ENCODE data around the gene FAM76B.

The FAM76B gene

DNA sequence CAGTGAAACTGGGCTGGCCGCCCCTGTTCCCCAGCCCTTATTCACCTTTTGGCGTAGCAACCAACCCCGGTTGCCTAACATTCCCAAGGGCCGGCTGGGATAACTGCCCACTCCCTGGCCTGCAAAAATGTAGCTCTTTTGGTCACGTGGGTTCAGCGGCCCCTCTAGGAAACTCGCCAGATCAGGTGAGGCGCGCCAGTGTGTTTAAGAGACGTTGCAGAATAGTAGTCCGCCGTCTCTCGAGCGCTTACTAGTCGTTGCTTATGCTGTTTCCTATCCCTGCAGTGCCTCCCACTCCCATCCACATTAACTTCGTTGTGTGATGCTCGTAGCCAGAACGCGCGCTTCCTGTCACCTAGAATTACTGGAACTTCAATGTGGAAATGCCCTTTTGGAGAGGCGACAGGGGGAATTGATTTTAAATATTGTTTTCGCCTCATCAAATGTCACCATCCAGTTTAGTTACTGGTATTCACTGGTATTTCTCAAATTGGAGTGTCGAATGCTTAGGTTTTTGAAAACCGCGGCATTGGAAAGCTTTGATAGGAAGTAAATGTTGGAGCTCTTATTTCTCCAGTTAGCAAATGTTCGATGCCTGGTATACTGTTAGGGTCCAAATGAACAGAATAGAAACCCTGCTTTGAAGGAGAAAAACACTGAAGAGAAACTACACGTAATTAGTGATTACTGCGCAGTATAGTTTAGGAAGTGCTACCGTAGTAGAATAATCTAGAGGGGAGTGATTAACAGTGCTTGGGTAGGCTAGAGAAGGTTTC, 1.5 kb upstream of the FAM76B start:
- H2AK5ac ChIP-seq (ENCODE audit: low read length, severe bottlenecking): no peak overlapping the region
- no peak overlapping the region for H2BK12ac ChIP-seq (ENCODE audit: low read length in 2 of 2)
- H2BK120ac ChIP-seq (ENCODE audit: low read depth, low read length): no peak overlapping the region
- peak overlapping the region; percentile 67 for H3K4me2 ChIP-seq (ENCODE audit: low read length, poor library complexity, severe bottlenecking)
- H4K91ac ChIP-seq (ENCODE audit: low read length): peak overlapping the region; percentile 81
- peaks cover 3 to 18% of the 10 kb centered on the region in 2 experiments for H3K36me3 ChIP-seq (ENCODE audit: control insufficient read depth in 1 of 2, insufficient read depth in 2 of 2, low read depth in 1 of 2, low read length in 2 of 2)
- peak overlapping the region in 1 of 2 experiments; percentile 22 for H3K23ac ChIP-seq (ENCODE audit: low read length in 2 of 2)
- H2BK5ac ChIP-seq (ENCODE audit: low read depth, low read length, poor library complexity, severe bottlenecking): peak overlapping the region; percentile 94
- H3K4me3 ChIP-seq (ENCODE audit: insufficient read depth in 1 of 2, low read depth in 1 of 2, low read length in 2 of 2): peak overlapping the region; percentile 85 to 97
- peak overlapping the region; percentile 6 for H2AFZ ChIP-seq (ENCODE audit: low read depth, low read length)
- H3K14ac ChIP-seq (ENCODE audit: low read length in 2 of 2): no peak overlapping the region
- peak overlapping the region in 1 of 2 experiments; percentile 20 for H3K4ac ChIP-seq (ENCODE audit: low read depth in 1 of 2, low read length in 2 of 2)
- peak overlapping the region in 1 of 2 experiments; percentile 88 for H3K18ac ChIP-seq (ENCODE audit: low read depth in 1 of 2, low read length in 2 of 2)
- 16% methylated on average over 24 of the region's 29 CpGs for WGBS
- peaks cover 7% of the 10 kb centered on the region for H3K79me1 ChIP-seq (replicated peaks; ENCODE audit: low read length, poor library complexity, severe bottlenecking)
- H3K4me1 ChIP-seq (ENCODE audit: control insufficient read depth, insufficient read depth, low read depth, low read length): peaks cover 2% of the 10 kb centered on the region
- DNase-seq: peak; percentile 70
- peak overlapping the region; percentile 45 for H4K8ac ChIP-seq (ENCODE audit: low read length)
- peak overlapping the region; percentile 90 for H3K27ac ChIP-seq (ENCODE audit: low read length, poor library complexity, severe bottlenecking)
- no peaks in the 10 kb centered on the region for H3K27me3 ChIP-seq (ENCODE audit: control insufficient read depth in 1 of 2, insufficient read depth in 1 of 2, low read length in 2 of 2)
- peak overlapping the region; percentile 96 for H3K9ac ChIP-seq (ENCODE audit: low read length)
- H3K9me3 ChIP-seq (ENCODE audit: control insufficient read depth, low read length): no peaks in the 10 kb centered on the region
- H2BK15ac ChIP-seq (ENCODE audit: low read depth, poor library complexity, severe bottlenecking): no peak overlapping the region

DNA sequence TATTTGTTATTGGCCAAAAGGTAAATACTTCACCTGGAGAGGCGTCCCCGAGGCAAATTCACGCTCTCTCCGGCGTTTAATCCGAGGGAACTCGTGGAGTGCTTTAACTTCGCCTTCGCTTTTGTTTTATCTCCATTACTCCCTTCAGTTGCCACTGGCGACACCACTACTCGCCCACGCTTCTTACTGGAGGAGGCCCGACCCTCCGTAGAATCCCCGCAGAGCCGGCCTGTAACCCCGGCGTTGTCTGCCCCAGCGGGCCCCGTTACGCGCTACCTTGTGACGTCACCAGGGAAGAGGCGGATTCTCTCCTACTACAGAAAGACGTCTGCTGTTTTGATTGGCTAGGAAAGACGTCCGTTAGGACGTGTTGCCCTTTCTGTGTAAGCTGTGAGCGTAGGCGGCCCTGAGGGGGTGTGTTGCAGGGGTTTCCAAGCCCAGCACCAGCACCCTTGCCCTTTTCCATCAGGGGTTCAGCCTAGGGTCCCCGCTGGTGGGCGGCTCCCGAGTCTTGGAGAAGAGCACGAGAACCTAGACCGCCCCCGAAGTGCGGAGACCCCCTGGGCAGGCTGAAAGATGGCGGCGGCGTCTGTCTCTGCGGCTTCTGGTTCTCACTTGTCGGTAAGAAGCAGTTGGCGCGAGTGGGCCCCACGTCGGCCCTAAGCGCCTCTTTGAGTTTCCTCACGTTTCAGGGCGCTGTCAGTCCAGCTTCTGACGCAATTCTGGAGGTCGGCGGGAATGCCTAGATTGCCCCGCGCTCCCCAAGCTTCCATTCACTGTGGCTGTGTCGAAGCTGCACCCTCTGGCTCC, 746 bp upstream of the FAM76B start, which contains the start of gene CEP57:
CEP57 (plus strand) TSS at position 376 of the 810 bp plus-strand sequence; CDS start at position 577, 201 bp downstream.
- H3K4me3 ChIP-seq (ENCODE audit: insufficient read depth in 1 of 2, low read depth in 1 of 2, low read length in 2 of 2): peak within 1 kb of the TSS; percentile 93 to 97
- peak within 1 kb of the TSS; percentile 90 for H3K27ac ChIP-seq (ENCODE audit: low read length, poor library complexity, severe bottlenecking)
- peaks cover 3 to 26% of the 10 kb centered on the region in 2 experiments for H3K36me3 ChIP-seq (ENCODE audit: control insufficient read depth in 1 of 2, insufficient read depth in 2 of 2, low read depth in 1 of 2, low read length in 2 of 2)
- peak within 1 kb of the TSS; percentile 20 to 71 for H3K4ac ChIP-seq (ENCODE audit: low read depth in 1 of 2, low read length in 2 of 2)
- H2BK5ac ChIP-seq (ENCODE audit: low read depth, low read length, poor library complexity, severe bottlenecking): peak within 1 kb of the TSS; percentile 94
- no peak within 1 kb of the TSS for H2BK120ac ChIP-seq (ENCODE audit: low read depth, low read length)
- peaks cover 2% of the 10 kb centered on the region for H3K4me1 ChIP-seq (ENCODE audit: control insufficient read depth, insufficient read depth, low read depth, low read length)
- peak within 1 kb of the TSS; percentile 67 for H3K4me2 ChIP-seq (ENCODE audit: low read length, poor library complexity, severe bottlenecking)
- peak within 1 kb of the TSS; percentile 89 for H4K8ac ChIP-seq (ENCODE audit: low read length)
- DNase-seq: peak; percentile 99
- peak within 1 kb of the TSS; percentile 92 to 100 for H3K18ac ChIP-seq (ENCODE audit: low read depth in 1 of 2, low read length in 2 of 2)
- H2BK12ac ChIP-seq (ENCODE audit: low read length in 2 of 2): peak within 1 kb of the TSS in 1 of 2 experiments; percentile 94
- peak within 1 kb of the TSS in 1 of 2 experiments; percentile 97 for H3K14ac ChIP-seq (ENCODE audit: low read length in 2 of 2)
- H2AK5ac ChIP-seq (ENCODE audit: low read length, severe bottlenecking): no peak within 1 kb of the TSS
- H2AFZ ChIP-seq (ENCODE audit: low read depth, low read length): peak within 1 kb of the TSS; percentile 89
- H3K9ac ChIP-seq (ENCODE audit: low read length): peak within 1 kb of the TSS; percentile 96
- H3K9me3 ChIP-seq (ENCODE audit: control insufficient read depth, low read length): no peaks in the 10 kb centered on the region
- no peaks in the 10 kb centered on the region for H3K27me3 ChIP-seq (ENCODE audit: control insufficient read depth in 1 of 2, insufficient read depth in 1 of 2, low read length in 2 of 2)
- peaks cover 9% of the 10 kb centered on the region for H3K79me1 ChIP-seq (replicated peaks; ENCODE audit: low read length, poor library complexity, severe bottlenecking)
- peak within 1 kb of the TSS; percentile 91 for H4K91ac ChIP-seq (ENCODE audit: low read length)
- H2BK15ac ChIP-seq (ENCODE audit: low read depth, poor library complexity, severe bottlenecking): peak within 1 kb of the TSS; percentile 29
- peak within 1 kb of the TSS in 1 of 2 experiments; percentile 22 for H3K23ac ChIP-seq (ENCODE audit: low read length in 2 of 2)
- WGBS: under 1% methylated on average over 53 of the region's 55 CpGs

DNA sequence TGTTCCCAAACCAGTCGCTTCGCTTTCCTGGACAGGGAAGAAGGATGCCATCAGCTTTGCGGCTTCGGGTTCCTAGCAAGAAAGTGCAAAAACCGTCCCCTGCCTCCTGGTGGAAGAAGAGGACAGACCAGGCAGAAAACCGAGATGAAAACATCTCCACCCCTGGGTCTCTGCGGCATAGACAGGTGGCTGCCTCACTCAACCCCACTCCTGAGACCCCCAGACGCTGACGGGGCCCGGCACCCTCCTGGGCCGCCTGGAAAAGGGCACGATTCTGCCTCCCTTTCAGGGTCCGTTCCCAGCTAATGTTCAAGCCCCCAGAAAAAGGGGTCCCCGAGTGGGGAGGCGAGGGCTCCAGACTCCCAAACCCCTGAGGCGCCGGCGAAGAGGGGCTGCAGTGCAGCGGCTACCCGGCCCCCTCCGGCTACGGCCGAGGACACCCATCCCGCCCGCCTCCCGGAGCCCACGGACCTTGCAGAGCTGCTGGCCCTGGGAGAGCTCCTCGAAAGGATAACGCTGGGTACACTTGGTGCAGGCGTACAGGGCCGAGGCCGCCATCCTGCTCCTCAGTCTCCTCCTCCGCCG, 569 bp downstream of the FAM76B start:
- Histone ChIP-seq H3K18ac (ENCODE audit: low read depth in 1 of 2, low read length in 2 of 2) (peak overlapping the region; percentile 88 to 100), H3K36me3 (ENCODE audit: control insufficient read depth in 1 of 2, insufficient read depth in 2 of 2, low read depth in 1 of 2, low read length in 2 of 2) (peaks cover 3 to 38% of the 10 kb centered on the region in 2 experiments), H2BK5ac (ENCODE audit: low read depth, low read length, poor library complexity, severe bottlenecking) (peak overlapping the region; percentile 90), H4K8ac (ENCODE audit: low read length) (peak overlapping the region; percentile 89), H3K14ac (ENCODE audit: low read length in 2 of 2) (peak overlapping the region in 1 of 2 experiments; percentile 96), H2BK120ac (ENCODE audit: low read depth, low read length) (no peak overlapping the region), H3K27me3 (ENCODE audit: control insufficient read depth in 1 of 2, insufficient read depth in 1 of 2, low read length in 2 of 2) (no peaks in the 10 kb centered on the region), H3K4me1 (ENCODE audit: control insufficient read depth, insufficient read depth, low read depth, low read length) (peaks cover 2% of the 10 kb centered on the region), H3K23ac (ENCODE audit: low read length in 2 of 2) (peak overlapping the region in 1 of 2 experiments; percentile 95), H3K27ac (ENCODE audit: low read length, poor library complexity, severe bottlenecking) (peak overlapping the region; percentile 76), H3K4me3 (ENCODE audit: insufficient read depth in 1 of 2, low read depth in 1 of 2, low read length in 2 of 2) (peak overlapping the region; percentile 93 to 97), H2BK15ac (ENCODE audit: low read depth, poor library complexity, severe bottlenecking) (peak overlapping the region; percentile 29), H4K91ac (ENCODE audit: low read length) (no peak overlapping the region), H3K79me1 (replicated peaks; ENCODE audit: low read length, poor library complexity, severe bottlenecking) (peaks cover 14% of the 10 kb centered on the region), H3K4me2 (ENCODE audit: low read length, poor library complexity, severe bottlenecking) (peak overlapping the region; percentile 92), H2AK5ac (ENCODE audit: low read length, severe bottlenecking) (no peak overlapping the region), H3K9ac (ENCODE audit: low read length) (peak overlapping the region; percentile 96), H2AFZ (ENCODE audit: low read depth, low read length) (peak overlapping the region; percentile 97), H3K4ac (ENCODE audit: low read depth in 1 of 2, low read length in 2 of 2) (peak overlapping the region in 1 of 2 experiments; percentile 91), H3K9me3 (ENCODE audit: control insufficient read depth, low read length) (no peaks in the 10 kb centered on the region), H2BK12ac (ENCODE audit: low read length in 2 of 2) (peak overlapping the region in 1 of 2 experiments; percentile 69)
- DNase-seq: peak; percentile 77
- WGBS: under 1% methylated on average over 31 of the region's 34 CpGs

All from mesenchymal stem cell (in vitro differentiated cells and primary cell).